ENCODE data around the gene NUP43. TPM values are rescaled to one million over a fixed set of nuclear protein-coding genes. Genes with fewer than 3 reads are reported as not detected.
A peak's percentile ranks its signal among the peaks of the same experiment; 100 is the strongest.

Gene NUP43
- total RNA-seq, 1 donor from 2014 or later: 39.7 TPM

DNA sequence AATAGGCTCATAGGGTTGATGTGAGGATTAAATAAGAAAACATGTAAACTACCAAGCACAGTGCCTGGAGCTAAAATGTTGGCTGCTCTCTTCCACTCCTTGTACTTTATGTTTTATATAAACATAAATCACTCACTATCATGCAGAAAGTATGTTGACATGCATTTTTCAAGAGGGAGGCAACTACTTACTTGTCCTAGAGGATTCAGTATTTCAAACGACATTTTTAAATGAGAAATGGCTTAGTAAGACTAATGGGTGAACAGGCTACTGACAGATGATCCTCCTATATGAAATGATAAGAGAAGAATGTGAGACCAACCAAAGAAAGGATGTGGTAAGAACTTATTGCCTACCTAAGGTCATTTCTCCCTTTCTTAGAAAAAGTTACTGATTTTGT is 49.4 kb downstream of the NUP43 start:
- no peaks in the 10 kb centered on the region for H3K9me3 ChIP-seq (ENCODE audit: insufficient read depth, low read depth, low read length)
- peak; percentile 58 for DNase-seq (ENCODE audit: low read depth)

DNA sequence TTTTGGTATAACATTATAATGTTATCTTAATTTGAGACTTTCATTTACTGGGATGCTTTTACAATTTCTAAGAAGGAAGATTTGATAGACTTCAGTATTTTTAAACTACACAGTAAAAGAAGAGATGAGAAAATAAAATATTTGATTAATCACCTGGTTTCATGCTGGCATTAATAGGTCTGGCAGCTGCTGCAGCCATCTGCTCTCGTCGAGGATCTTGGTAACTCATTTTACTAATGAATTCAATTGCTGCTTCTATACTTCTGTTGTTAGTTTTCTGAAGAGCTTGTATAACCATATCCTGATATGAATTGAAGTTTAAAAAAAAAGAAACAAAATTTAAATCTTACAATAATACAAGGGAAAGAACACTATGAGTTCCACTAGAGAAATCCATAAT is 51.4 kb downstream of the NUP43 start:
- no peaks in the 10 kb centered on the region for H3K9me3 Mint-ChIP-seq (ENCODE audit: unreplicated experiment)
- H3K9ac ChIP-seq (ENCODE audit: low read length): no peak overlapping the region
- peaks cover 4% of the 10 kb centered on the region for H3K36me3 Mint-ChIP-seq (ENCODE audit: low read depth, unreplicated experiment)
- TF ChIP-seq, protein P1, sequence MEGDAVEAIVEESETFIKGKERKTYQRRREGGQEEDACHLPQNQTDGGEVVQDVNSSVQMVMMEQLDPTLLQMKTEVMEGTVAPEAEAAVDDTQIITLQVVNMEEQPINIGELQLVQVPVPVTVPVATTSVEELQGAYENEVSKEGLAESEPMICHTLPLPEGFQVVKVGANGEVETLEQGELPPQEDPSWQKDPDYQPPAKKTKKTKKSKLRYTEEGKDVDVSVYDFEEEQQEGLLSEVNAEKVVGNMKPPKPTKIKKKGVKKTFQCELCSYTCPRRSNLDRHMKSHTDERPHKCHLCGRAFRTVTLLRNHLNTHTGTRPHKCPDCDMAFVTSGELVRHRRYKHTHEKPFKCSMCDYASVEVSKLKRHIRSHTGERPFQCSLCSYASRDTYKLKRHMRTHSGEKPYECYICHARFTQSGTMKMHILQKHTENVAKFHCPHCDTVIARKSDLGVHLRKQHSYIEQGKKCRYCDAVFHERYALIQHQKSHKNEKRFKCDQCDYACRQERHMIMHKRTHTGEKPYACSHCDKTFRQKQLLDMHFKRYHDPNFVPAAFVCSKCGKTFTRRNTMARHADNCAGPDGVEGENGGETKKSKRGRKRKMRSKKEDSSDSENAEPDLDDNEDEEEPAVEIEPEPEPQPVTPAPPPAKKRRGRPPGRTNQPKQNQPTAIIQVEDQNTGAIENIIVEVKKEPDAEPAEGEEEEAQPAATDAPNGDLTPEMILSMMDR (IDR thresholded peaks at IDR 0.05; ENCODE audit: insufficient read depth, low read depth, low read length): no peak
- no peak for TF ChIP-seq EZH2 (IDR thresholded peaks at IDR 0.05; ENCODE audit: insufficient read depth, low read length)
- H3K4me1 Mint-ChIP-seq (ENCODE audit: low read depth, unreplicated experiment): no peaks in the 10 kb centered on the region
- H3K27ac ChIP-seq (ENCODE audit: low read depth, low read length): no peak overlapping the region
- FAIRE-seq: no peak
- H3K27me3 ChIP-seq (ENCODE audit: insufficient read depth, low read length): no peaks in the 10 kb centered on the region
- H3K79me2 ChIP-seq (ENCODE audit: insufficient read depth, low read length): peaks cover 79% of the 10 kb centered on the region
- H3K4me1 ChIP-seq (ENCODE audit: insufficient read depth, low read length): peaks cover 11% of the 10 kb centered on the region
- H4K20me1 ChIP-seq (ENCODE audit: insufficient read depth, low read length): peaks cover 56% of the 10 kb centered on the region
- H2AFZ ChIP-seq (ENCODE audit: low read depth, low read length): no peak overlapping the region
- H3K4me3 Mint-ChIP-seq (ENCODE audit: unreplicated experiment): no peak overlapping the region
- H3K9me3 ChIP-seq (ENCODE audit: insufficient read depth, low read depth, low read length): no peaks in the 10 kb centered on the region
- H3K27me3 Mint-ChIP-seq (ENCODE audit: low read depth, unreplicated experiment): no peaks in the 10 kb centered on the region
- H3K4me3 ChIP-seq (ENCODE audit: insufficient read depth, low read depth, low read length): no peak overlapping the region
- no peak overlapping the region for H3K4me2 ChIP-seq (ENCODE audit: low read length)
- peaks cover 16% of the 10 kb centered on the region for H3K36me3 ChIP-seq (ENCODE audit: insufficient read depth, low read length)
- no peak overlapping the region for H3K27ac Mint-ChIP-seq (ENCODE audit: unreplicated experiment)
- no peak for DNase-seq (ENCODE audit: low read depth)

More for the DNA sequence above, 49.4 kb downstream of the NUP43 start:
- Histone ChIP-seq H4K20me1 (ENCODE audit: insufficient read depth, low read length) (peaks cover 53% of the 10 kb centered on the region), H3K36me3 (ENCODE audit: insufficient read depth, low read length) (peaks cover 21% of the 10 kb centered on the region), H3K4me2 (ENCODE audit: low read length) (peak overlapping the region; percentile 8), H2AFZ (ENCODE audit: low read depth, low read length) (no peak overlapping the region), H3K9ac (ENCODE audit: low read length) (no peak overlapping the region), H3K4me1 (ENCODE audit: insufficient read depth, low read length) (peaks cover 11% of the 10 kb centered on the region), H3K27ac (ENCODE audit: low read depth, low read length) (no peak overlapping the region), H3K79me2 (ENCODE audit: insufficient read depth, low read length) (peaks cover 84% of the 10 kb centered on the region), H3K4me3 (ENCODE audit: insufficient read depth, low read depth, low read length) (no peak overlapping the region), H3K27me3 (ENCODE audit: insufficient read depth, low read length) (no peaks in the 10 kb centered on the region)
- H3K36me3 Mint-ChIP-seq (ENCODE audit: low read depth, unreplicated experiment): peaks cover 4% of the 10 kb centered on the region
- TF ChIP-seq, protein P1 (IDR thresholded peaks at IDR 0.05; ENCODE audit: insufficient read depth, low read depth, low read length): no peak
- TF ChIP-seq EZH2 (IDR thresholded peaks at IDR 0.05; ENCODE audit: insufficient read depth, low read length): no peak
- no peak overlapping the region for H3K4me3 Mint-ChIP-seq (ENCODE audit: unreplicated experiment)
- H3K27me3 Mint-ChIP-seq (ENCODE audit: low read depth, unreplicated experiment): no peaks in the 10 kb centered on the region
- peaks cover 4% of the 10 kb centered on the region for H3K4me1 Mint-ChIP-seq (ENCODE audit: low read depth, unreplicated experiment)
- H3K9me3 Mint-ChIP-seq (ENCODE audit: unreplicated experiment): no peaks in the 10 kb centered on the region
- no peak for FAIRE-seq
- no peak overlapping the region for H3K27ac Mint-ChIP-seq (ENCODE audit: unreplicated experiment)

DNA sequence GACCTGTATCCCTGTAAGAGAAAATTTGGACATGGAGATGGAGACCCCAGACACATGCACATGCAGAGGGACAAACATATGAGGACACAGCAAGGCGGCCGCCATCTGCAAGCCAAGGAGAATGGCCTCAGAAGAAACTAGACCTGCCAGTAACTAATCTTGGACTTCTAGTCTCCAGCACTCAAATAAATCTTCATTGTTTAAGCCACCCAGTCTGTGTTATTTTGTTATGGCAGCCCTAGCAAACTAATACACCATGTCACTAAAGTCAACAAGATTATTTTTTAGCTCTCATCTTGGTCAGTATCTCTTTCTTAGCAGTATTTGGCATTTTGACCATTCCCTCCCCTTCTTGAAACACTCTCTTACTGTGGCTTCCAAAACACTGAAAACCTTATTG is 55.1 kb downstream of the NUP43 start:
- H3K36me3 ChIP-seq (ENCODE audit: insufficient read depth, low read length): peaks cover 16% of the 10 kb centered on the region
- no peak overlapping the region for H3K27ac Mint-ChIP-seq (ENCODE audit: unreplicated experiment)
- H3K4me3 ChIP-seq (ENCODE audit: insufficient read depth, low read depth, low read length): no peak overlapping the region
- DNase-seq (ENCODE audit: low read depth) (no peak), FAIRE-seq (no peak)
- H3K9ac ChIP-seq (ENCODE audit: low read length): no peak overlapping the region
- H3K4me3 Mint-ChIP-seq (ENCODE audit: unreplicated experiment): no peak overlapping the region
- peaks cover 8% of the 10 kb centered on the region for H3K4me1 Mint-ChIP-seq (ENCODE audit: low read depth, unreplicated experiment)
- no peak for TF ChIP-seq EZH2 (IDR thresholded peaks at IDR 0.05; ENCODE audit: insufficient read depth, low read length)
- TF ChIP-seq, protein P1 (IDR thresholded peaks at IDR 0.05; ENCODE audit: insufficient read depth, low read depth, low read length): no peak
- no peaks in the 10 kb centered on the region for H3K27me3 ChIP-seq (ENCODE audit: insufficient read depth, low read length)
- H3K27ac ChIP-seq (ENCODE audit: low read depth, low read length): no peak overlapping the region
- H3K9me3 Mint-ChIP-seq (ENCODE audit: unreplicated experiment): no peaks in the 10 kb centered on the region
- peaks cover 6% of the 10 kb centered on the region for H3K36me3 Mint-ChIP-seq (ENCODE audit: low read depth, unreplicated experiment)
- no peaks in the 10 kb centered on the region for H3K27me3 Mint-ChIP-seq (ENCODE audit: low read depth, unreplicated experiment)
- H3K9me3 ChIP-seq (ENCODE audit: insufficient read depth, low read depth, low read length): no peaks in the 10 kb centered on the region
- H4K20me1 ChIP-seq (ENCODE audit: insufficient read depth, low read length): peaks cover 37% of the 10 kb centered on the region
- no peaks in the 10 kb centered on the region for H3K4me1 ChIP-seq (ENCODE audit: insufficient read depth, low read length)
- H2AFZ ChIP-seq (ENCODE audit: low read depth, low read length): no peak overlapping the region
- H3K79me2 ChIP-seq (ENCODE audit: insufficient read depth, low read length): peaks cover 47% of the 10 kb centered on the region
- no peak overlapping the region for H3K4me2 ChIP-seq (ENCODE audit: low read length)

Data from astrocyte (in vitro differentiated cells and primary cell).